Tibial nerve (tissue), 3 donors: ENCODE results near the gene SYTL3.

Experiments used
- CTCF ChIP-seq, 5 experiments: fragments of 200-600 bp in 3 of 5; fragments of 450-650 bp in 2 of 5; sonication (generic) in 3 of 5; IDR thresholded peaks; one replicate each; pipeline ENCODE4 v1.5.1; 2016 to 2019; ENCODE audit warnings: antibody characterized with exemption in 5 of 5, mild to moderate bottlenecking in 3 of 5, moderate library complexity in 2 of 5
- POLR2A ChIP-seq, 2 donors: fragments of 450-650 bp; IDR thresholded peaks; one replicate each; pipeline ENCODE4 v1.6.1; 2017; ENCODE audit warnings: antibody characterized with exemption in 2 of 2, mild to moderate bottlenecking in 2 of 2, moderate library complexity in 2 of 2

GRCh38 chr6:158611039-158611438, 38.8 kb upstream of the SYTL3 start:
- TF ChIP-seq CTCF (IDR thresholded peaks at IDR 0.05) (no peak), POLR2A (IDR thresholded peaks at IDR 0.05) (no peak)
